ENCODE measurements around the gene PDZRN3.

The PDZRN3 gene

DNA sequence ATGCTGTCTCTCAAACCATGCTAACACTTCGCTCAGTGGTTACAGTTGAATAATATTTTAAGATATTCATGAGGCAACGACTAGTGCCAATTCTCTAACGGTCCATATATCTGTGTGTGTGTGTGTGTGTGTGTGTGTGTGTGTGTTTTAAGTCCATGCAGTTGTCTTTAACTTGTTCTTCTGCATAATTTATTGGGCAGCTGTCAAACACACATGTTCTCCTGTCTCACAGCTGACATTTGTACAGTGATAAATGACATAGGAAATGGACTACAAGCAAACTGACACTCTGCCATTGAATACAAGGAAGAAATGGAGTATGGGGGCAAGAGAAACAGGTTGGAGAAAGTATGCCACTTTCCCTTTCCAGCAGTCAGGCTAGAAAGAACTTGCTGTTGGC lies 172.0 kb downstream of the PDZRN3 start:
- DNase-seq (ENCODE audit: low read depth in 3 of 3), result no peak

- DNase-seq (ENCODE audit: low read depth in 3 of 3), result no peak
Measured at GRCh38 chr3:73451301-73451944, 173.3 kb downstream of the PDZRN3 start.

- DNase-seq (ENCODE audit: low read depth in 3 of 3), result no peak
Measured at GRCh38 chr3:73449774-73450173, 175.0 kb downstream of the PDZRN3 start.

DNA sequence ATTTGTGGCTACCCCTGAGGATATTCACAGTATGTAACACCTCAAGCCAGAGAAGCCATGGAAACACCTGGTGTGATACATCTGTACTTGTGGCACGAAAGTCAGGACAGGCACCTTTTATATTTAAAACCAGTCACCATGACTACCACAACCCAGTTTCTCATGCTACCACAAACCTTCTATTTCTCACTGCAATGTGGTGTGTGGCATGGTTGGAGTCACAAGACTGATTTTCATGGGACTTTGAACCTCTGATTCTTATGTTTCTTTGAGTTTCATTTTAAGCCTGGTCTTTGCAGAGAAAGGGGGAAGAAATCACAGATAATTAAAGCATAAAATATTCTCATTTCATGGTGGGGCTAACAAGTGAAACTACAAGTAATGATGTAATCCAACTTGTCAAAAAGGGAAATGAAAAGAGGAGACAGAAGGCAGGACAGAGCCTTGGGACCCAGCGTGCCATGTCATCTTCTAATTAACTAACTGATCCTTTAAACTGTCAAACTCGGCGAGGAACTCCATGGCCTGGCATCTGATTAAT lies 175.9 kb downstream of the PDZRN3 start:
- no peak for DNase-seq (ENCODE audit: low read depth in 3 of 3)

DNA sequence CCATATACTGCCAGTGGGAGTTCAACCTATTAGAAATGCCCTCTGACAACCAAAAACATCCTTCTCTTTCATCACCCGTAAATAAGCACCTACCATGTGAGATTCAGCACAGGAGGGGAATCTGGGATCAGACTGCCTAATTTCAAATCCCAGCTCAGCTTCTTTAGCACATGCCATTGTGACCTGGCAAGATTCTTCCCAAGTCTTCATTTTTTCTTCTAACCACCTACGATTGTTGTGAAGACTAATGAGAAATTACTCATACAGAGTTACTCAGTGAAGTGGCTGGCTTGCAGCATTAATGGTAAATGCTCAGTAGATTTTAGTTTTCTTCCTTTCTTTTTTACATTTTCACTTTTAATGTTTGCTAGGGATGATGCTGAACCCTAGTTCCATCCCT lies 176.7 kb downstream of the PDZRN3 start:
- no peak for DNase-seq (ENCODE audit: low read depth in 3 of 3)

DNA sequence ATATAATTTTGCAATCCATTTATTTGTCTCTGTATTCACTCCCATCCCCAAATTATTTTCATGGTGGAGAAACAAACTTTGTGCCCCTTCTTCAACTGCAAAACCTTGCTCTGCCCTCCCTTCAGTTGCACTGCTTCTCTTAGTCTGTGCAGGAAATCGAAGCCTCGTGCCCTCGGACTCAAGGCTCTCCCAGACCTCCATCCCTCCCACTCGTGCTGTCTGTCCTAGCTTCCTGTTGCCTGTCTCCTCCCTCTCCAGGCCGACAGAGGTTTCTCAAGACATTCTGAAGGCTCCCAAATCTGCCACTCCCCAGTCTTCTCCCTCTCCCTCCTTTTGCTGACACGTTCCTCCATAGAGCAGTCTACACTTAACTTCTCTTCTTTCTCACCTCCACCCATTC lies 177.6 kb downstream of the PDZRN3 start:
- DNase-seq (ENCODE audit: low read depth in 3 of 3), result no peak

DNA sequence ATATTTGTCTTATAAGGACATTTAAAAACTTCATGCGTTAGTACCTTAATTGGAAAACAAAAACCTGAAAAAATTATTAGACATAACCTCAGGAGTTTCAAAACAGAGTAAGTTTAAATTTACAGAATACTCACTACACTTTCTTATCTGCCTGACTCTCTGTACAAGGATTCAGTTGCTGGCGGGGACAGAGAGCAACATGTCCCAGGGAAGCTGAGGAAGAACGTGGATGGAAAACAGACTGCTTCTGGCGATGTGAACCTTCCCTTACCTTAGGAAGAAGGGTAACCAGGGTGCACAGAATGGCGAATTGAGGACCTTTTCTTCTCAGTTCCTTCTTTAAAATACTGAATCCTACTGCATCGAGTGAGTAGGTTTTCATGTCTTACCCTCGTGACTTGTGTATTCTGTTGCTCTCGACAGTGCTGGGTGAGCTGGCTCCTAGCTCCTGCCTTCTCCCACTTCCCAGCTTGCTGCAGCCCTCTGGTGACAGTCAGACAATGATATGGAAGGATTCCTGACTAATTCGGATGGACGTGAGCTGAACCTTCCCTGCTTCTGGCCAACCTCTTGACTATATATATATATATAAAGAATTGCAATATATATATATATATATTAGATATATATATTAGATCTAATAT lies 178.2 kb downstream of the PDZRN3 start:
- DNase-seq (ENCODE audit: low read depth in 3 of 3), result no peak

GRCh38 chr3:73442886-73443285 lies 181.9 kb downstream of the PDZRN3 start:
- no peak for DNase-seq (ENCODE audit: low read depth in 3 of 3)

DNA sequence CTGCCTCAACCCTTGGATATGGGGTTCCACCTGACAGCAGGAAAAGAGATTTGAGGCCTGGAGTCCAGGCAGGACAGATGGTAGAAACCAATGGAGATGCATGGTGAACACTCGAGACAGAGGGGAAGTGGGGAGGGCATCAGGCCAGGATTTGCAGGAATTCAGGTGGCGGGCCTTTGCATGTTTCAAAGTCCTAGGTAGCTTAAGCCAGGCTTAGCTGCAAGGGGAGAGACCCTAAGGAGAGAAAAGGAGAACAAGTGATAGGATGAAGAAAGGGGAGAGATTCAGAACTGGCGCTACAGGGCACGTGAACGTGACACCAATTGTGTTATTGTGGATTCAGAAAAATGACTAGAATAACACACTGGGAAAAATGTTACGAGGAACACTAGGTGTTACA lies 182.6 kb downstream of the PDZRN3 start:
- DNase-seq (ENCODE audit: low read depth in 3 of 3), result no peak

- DNase-seq (ENCODE audit: low read depth in 3 of 3), result no peak
Measured at GRCh38 chr3:73437828-73438227, 186.9 kb downstream of the PDZRN3 start.

GRCh38 chr3:73435055-73435454 lies 189.7 kb downstream of the PDZRN3 start:
- DNase-seq (ENCODE audit: low read depth in 3 of 3), result no peak

GRCh38 chr3:73433687-73434086 lies 191.1 kb downstream of the PDZRN3 start:
- DNase-seq (ENCODE audit: low read depth in 3 of 3), result no peak

DNA sequence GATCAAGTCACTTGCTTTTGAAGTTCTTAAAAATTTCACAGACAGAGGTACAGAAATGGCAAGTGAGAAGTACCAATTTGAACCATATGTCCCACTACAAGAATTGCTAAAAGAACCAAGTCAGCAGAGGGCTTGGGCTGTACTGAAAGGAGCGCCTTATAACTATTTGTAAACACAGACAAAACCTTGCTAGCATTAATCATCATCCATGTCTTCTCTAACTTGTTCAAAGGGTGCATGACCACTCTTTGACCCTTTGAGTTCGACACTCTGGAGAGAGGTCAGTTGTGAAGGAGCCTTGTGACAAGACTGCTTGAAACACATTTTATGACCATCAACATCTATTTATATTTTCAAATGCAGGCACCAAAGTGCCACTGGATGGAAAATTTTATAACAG lies 191.7 kb downstream of the PDZRN3 start:
- DNase-seq (ENCODE audit: low read depth in 3 of 3), result no peak

DNA sequence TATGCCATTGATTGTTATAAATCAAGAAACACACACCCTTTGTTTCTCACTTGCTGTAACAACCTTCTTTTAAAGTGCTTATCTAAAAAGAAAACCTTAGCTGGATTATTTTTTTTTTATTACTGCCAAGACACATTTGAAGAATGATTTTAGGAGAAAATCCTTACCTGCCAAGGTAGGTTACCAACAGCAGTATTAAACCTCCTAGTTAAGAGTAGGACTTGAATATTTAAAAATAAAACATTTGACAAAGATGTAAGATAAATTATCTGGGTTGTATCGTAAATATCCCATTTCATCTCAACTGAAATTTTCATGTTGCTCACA lies 192.1 kb downstream of the PDZRN3 start:
- DNase-seq (ENCODE audit: low read depth in 3 of 3), result no peak

- DNase-seq (ENCODE audit: low read depth in 3 of 3), result no peak
Measured at GRCh38 chr3:73432023-73432705, 192.6 kb downstream of the PDZRN3 start.

GRCh38 chr3:73431183-73431900 lies 193.4 kb downstream of the PDZRN3 start:
- no peak for DNase-seq (ENCODE audit: low read depth in 3 of 3)

- DNase-seq (ENCODE audit: low read depth in 3 of 3), result no peak
Measured at GRCh38 chr3:73427048-73427706, 197.6 kb downstream of the PDZRN3 start.

- DNase-seq (ENCODE audit: low read depth in 3 of 3), result no peak
Measured at GRCh38 chr3:73426606-73427005, 198.1 kb downstream of the PDZRN3 start.

- no peak for DNase-seq (ENCODE audit: low read depth in 3 of 3)
Measured at GRCh38 chr3:73423116-73423515, 201.6 kb downstream of the PDZRN3 start.

GRCh38 chr3:73422571-73422970 lies 202.2 kb downstream of the PDZRN3 start:
- no peak for DNase-seq (ENCODE audit: low read depth in 3 of 3)

DNA sequence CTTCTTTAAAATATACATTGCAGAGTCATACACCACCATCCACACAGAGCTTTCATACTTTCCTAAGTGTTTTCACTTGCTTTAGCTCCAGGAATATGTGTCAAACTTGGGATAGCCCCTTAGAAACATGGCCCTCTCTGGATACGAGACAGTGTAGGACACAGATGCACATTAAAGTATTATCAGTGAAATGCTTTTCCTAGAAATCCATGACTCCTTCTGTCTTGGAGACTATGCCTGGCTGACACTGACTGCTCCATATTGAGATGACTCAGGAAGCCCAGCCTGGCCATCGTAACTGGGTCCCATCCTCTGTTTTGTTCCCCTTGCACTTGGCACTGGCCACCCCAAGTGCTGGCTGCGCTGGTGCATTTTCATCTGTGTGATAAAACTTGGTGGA lies 204.8 kb downstream of the PDZRN3 start:
- no peak for DNase-seq (ENCODE audit: low read depth in 3 of 3)

Measured in stimulated activated CD4-positive, alpha-beta T cell treated with anti-CD3 and anti-CD28 coated beads, TNF-alpha, amount 100 ng/mL, for 48 hours (primary cell).